HepG2 (cell line): Measurements from ENCODE around the gene IMP3. TPM values are rescaled to one million over a fixed set of nuclear protein-coding genes. Genes with fewer than 3 reads are reported as not detected.

Experiments used
- HCFC1 ChIP-seq: fragments of 150-350 bp; IDR thresholded peaks from 2 replicates; pipeline ENCODE4 v1.6.1; 2014; ENCODE audit warnings: low read depth, low read length
- HNF4A ChIP-seq: sonication (generic); formaldehyde crosslinking; IDR thresholded peaks from 2 replicates; pipeline ENCODE4 v1.4.0; 2020; ENCODE audit warnings: missing genetic modification reagents
- NFE2L2 ChIP-seq: fragments of 150-350 bp; IDR thresholded peaks from 2 replicates; pipeline ENCODE4 v1.6.1; 2014; ENCODE audit warnings: low read length
- RAD51 ChIP-seq: fragments of 450-650 bp; IDR thresholded peaks from 2 replicates; pipeline ENCODE4 v1.6.1; 2016; ENCODE audit warnings: borderline replicate concordance
- TMF1 ChIP-seq: sonication (generic); formaldehyde crosslinking; IDR thresholded peaks from 2 replicates; pipeline ENCODE4 v1.8.1; 2022; ENCODE audit warnings: low read depth, missing genetic modification reagents
- TRIM24 ChIP-seq: sonication (generic); formaldehyde crosslinking; IDR thresholded peaks from 2 replicates; pipeline ENCODE4 v1.8.0; 2022; ENCODE audit warnings: mild to moderate bottlenecking, missing genetic modification reagents
- ZNF382 ChIP-seq: sonication (generic); formaldehyde crosslinking; IDR thresholded peaks from 2 replicates; pipeline ENCODE4 v1.5.0; 2020; ENCODE audit warnings: missing genetic modification reagents, mild to moderate bottlenecking, borderline replicate concordance
- ZNF615 ChIP-seq: sonication (generic); formaldehyde crosslinking; IDR thresholded peaks from 2 replicates; pipeline ENCODE4 v1.5.0; 2020; ENCODE audit warnings: mild to moderate bottlenecking, missing genetic modification reagents, borderline replicate concordance
- ZNF652 ChIP-seq: IDR thresholded peaks from 2 replicates; pipeline ENCODE4 v1.6.1; 2016; ENCODE audit warnings: low read depth, borderline replicate concordance
- ZNF816 ChIP-seq: sonication (generic); formaldehyde crosslinking; IDR thresholded peaks from 2 replicates; pipeline ENCODE4 v1.8.0; 2022; ENCODE audit warnings: missing genetic modification reagents, mild to moderate bottlenecking, borderline replicate concordance
- polyA plus RNA-seq, 8 experiments: library from polyadenylated mRNA; depleted of rRNA in 3 of 8; stranded (reverse) in 7 of 8; unstranded in 1 of 8; fragments of >200 nt; fragmentation: Illumina TruSeq in 4 of 8; extraction: Trizol in 4 of 8; gene quantifications; 2 replicates each; pipeline versions ENCODE4 v1.2.1 to v1.2.3, GENCODE V29; 2011 to 2016; ENCODE audit warnings: low read depth in 4 of 8, missing spikeins in 1 of 8, mixed read lengths in 1 of 8; ENCODE audit not compliant: insufficient read depth in 1 of 8
- total RNA-seq, 5 experiments: library from RNA; depleted of rRNA; stranded (reverse); fragments of >200 nt; fragmentation: Illumina TruSeq; extraction: Trizol; gene quantifications; 2 replicates each; pipeline ENCODE4 v1.2.3, GENCODE V29; 2016; ENCODE audit warnings: low read depth in 1 of 5
- TF ChIP-seq, protein P1 (sequence below): sonication (generic); formaldehyde crosslinking; IDR thresholded peaks from 2 replicates; pipeline ENCODE4 v1.4.0; 2020; ENCODE audit warnings: missing genetic modification reagents
- TF ChIP-seq, protein P2 (sequence below): sonication (generic); formaldehyde crosslinking; IDR thresholded peaks from 2 replicates; pipeline ENCODE4 v1.8.1; 2023; ENCODE audit warnings: missing genetic modification reagents, inconsistent platforms, borderline replicate concordance
- TF ChIP-seq, protein P3 (sequence below): IDR thresholded peaks from 2 replicates; pipeline ENCODE4 v1.6.1; 2016
- TF ChIP-seq, protein P4 (sequence below): sonication (generic); formaldehyde crosslinking; IDR thresholded peaks from 2 replicates; pipeline ENCODE4 v1.4.0; 2020; ENCODE audit warnings: mild to moderate bottlenecking, missing genetic modification reagents
- TF ChIP-seq, protein P5 (sequence below), 2 experiments: IDR thresholded peaks; 2 replicates each; pipeline ENCODE4 v1.6.1; 2011 to 2012; ENCODE audit warnings: low read length in 2 of 2, borderline replicate concordance in 1 of 2, low read depth in 1 of 2, mild to moderate bottlenecking in 1 of 2, moderate library complexity in 1 of 2

Gene IMP3
- total and polyA plus RNA-seq, 2 of the 13 experiments (the other 11 are each of a cell fraction or from before 2014, with no cell fraction given) = 38.3 to 143 TPM

DNA sequence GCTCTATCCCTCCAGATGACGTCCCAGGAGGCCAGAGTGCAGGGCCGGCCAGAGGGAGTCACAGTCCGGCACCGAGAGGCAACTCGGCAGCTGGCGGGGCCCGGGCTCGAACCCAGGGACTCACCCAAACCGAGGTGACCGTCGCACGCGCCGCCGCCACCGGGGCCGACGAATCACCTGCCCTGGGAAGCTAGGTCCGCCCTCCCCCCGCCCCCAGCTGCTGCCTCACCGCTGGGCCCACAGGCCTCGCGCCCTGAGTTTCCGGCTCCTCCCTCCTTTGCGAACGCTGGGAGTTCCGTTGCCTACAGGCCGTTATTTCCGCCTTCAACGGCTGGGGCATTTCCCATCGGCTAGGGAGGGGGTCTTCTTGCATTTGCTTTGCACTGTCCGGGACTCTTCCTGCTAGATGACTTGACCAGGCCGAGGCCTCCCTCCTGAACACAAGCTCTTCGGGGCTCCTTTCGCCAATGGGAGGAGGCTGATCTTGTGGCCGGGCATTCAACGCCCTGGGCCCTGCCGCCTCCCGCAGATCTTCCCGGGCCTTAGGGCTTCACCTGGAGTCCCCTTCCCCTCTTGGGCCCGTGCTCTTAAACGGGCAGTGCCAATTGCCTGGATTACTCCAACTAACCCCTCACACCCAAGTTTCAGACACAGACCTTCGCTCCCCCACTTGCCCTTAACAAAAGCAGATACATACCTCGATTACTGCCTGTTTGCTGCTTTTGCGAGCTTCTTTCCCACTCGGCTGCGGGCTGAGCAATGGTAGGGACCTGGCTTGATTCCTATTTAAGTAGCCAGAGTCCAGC is 14.3 kb downstream of the IMP3 start, which contains the start of gene SNUPN (continued):
- TF ChIP-seq, protein P1, sequence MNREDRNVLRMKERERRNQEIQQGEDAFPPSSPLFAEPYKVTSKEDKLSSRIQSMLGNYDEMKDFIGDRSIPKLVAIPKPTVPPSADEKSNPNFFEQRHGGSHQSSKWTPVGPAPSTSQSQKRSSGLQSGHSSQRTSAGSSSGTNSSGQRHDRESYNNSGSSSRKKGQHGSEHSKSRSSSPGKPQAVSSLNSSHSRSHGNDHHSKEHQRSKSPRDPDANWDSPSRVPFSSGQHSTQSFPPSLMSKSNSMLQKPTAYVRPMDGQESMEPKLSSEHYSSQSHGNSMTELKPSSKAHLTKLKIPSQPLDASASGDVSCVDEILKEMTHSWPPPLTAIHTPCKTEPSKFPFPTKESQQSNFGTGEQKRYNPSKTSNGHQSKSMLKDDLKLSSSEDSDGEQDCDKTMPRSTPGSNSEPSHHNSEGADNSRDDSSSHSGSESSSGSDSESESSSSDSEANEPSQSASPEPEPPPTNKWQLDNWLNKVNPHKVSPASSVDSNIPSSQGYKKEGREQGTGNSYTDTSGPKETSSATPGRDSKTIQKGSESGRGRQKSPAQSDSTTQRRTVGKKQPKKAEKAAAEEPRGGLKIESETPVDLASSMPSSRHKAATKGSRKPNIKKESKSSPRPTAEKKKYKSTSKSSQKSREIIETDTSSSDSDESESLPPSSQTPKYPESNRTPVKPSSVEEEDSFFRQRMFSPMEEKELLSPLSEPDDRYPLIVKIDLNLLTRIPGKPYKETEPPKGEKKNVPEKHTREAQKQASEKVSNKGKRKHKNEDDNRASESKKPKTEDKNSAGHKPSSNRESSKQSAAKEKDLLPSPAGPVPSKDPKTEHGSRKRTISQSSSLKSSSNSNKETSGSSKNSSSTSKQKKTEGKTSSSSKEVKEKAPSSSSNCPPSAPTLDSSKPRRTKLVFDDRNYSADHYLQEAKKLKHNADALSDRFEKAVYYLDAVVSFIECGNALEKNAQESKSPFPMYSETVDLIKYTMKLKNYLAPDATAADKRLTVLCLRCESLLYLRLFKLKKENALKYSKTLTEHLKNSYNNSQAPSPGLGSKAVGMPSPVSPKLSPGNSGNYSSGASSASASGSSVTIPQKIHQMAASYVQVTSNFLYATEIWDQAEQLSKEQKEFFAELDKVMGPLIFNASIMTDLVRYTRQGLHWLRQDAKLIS (CRISPR knock-in tag) = 0 out of 2 replicates have a peak, but pooled peaks have one; percentile 39
- TF ChIP-seq HNF4A (peak; percentile 36), TRIM24 (CRISPR knock-in tag) (no peak), HCFC1 (peak; percentile 30; the same call in 1 of the 2 replicates), ZNF652 (CRISPR knock-in tag) (0 out of 2 replicates have a peak, but pooled peaks have one; percentile 20), ZNF816 (CRISPR knock-in tag) (peak; percentile 94), NFE2L2 (peak; percentile 46; the same call in 1 of the 2 replicates), RAD51 (no peak), ZNF382 (no peak), ZNF615 (no peak; the same call in 1 of the 2 replicates), TMF1 (CRISPR knock-in tag) (0 out of 2 replicates have a peak, but pooled peaks have one; percentile 1)
- TF ChIP-seq, protein P2, sequence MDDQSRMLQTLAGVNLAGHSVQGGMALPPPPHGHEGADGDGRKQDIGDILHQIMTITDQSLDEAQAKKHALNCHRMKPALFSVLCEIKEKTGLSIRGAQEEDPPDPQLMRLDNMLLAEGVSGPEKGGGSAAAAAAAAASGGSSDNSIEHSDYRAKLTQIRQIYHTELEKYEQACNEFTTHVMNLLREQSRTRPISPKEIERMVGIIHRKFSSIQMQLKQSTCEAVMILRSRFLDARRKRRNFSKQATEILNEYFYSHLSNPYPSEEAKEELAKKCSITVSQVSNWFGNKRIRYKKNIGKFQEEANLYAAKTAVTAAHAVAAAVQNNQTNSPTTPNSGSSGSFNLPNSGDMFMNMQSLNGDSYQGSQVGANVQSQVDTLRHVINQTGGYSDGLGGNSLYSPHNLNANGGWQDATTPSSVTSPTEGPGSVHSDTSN (CRISPR knock-in tag) = no peak
- TF ChIP-seq, protein P3, sequence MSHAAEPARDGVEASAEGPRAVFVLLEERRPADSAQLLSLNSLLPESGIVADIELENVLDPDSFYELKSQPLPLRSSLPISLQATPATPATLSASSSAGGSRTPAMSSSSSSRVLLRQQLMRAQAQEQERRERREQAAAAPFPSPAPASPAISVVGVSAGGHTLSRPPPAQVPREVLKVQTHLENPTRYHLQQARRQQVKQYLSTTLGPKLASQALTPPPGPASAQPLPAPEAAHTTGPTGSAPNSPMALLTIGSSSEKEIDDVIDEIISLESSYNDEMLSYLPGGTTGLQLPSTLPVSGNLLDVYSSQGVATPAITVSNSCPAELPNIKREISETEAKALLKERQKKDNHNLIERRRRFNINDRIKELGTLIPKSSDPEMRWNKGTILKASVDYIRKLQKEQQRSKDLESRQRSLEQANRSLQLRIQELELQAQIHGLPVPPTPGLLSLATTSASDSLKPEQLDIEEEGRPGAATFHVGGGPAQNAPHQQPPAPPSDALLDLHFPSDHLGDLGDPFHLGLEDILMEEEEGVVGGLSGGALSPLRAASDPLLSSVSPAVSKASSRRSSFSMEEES = peak; percentile 54
- TF ChIP-seq, protein P4, sequence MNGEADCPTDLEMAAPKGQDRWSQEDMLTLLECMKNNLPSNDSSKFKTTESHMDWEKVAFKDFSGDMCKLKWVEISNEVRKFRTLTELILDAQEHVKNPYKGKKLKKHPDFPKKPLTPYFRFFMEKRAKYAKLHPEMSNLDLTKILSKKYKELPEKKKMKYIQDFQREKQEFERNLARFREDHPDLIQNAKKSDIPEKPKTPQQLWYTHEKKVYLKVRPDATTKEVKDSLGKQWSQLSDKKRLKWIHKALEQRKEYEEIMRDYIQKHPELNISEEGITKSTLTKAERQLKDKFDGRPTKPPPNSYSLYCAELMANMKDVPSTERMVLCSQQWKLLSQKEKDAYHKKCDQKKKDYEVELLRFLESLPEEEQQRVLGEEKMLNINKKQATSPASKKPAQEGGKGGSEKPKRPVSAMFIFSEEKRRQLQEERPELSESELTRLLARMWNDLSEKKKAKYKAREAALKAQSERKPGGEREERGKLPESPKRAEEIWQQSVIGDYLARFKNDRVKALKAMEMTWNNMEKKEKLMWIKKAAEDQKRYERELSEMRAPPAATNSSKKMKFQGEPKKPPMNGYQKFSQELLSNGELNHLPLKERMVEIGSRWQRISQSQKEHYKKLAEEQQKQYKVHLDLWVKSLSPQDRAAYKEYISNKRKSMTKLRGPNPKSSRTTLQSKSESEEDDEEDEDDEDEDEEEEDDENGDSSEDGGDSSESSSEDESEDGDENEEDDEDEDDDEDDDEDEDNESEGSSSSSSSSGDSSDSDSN (CRISPR knock-in tag) = peak; percentile 80
- TF ChIP-seq, protein P5, sequence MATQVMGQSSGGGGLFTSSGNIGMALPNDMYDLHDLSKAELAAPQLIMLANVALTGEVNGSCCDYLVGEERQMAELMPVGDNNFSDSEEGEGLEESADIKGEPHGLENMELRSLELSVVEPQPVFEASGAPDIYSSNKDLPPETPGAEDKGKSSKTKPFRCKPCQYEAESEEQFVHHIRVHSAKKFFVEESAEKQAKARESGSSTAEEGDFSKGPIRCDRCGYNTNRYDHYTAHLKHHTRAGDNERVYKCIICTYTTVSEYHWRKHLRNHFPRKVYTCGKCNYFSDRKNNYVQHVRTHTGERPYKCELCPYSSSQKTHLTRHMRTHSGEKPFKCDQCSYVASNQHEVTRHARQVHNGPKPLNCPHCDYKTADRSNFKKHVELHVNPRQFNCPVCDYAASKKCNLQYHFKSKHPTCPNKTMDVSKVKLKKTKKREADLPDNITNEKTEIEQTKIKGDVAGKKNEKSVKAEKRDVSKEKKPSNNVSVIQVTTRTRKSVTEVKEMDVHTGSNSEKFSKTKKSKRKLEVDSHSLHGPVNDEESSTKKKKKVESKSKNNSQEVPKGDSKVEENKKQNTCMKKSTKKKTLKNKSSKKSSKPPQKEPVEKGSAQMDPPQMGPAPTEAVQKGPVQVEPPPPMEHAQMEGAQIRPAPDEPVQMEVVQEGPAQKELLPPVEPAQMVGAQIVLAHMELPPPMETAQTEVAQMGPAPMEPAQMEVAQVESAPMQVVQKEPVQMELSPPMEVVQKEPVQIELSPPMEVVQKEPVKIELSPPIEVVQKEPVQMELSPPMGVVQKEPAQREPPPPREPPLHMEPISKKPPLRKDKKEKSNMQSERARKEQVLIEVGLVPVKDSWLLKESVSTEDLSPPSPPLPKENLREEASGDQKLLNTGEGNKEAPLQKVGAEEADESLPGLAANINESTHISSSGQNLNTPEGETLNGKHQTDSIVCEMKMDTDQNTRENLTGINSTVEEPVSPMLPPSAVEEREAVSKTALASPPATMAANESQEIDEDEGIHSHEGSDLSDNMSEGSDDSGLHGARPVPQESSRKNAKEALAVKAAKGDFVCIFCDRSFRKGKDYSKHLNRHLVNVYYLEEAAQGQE (IDR thresholded peaks at IDR 0.05; ENCODE audit: borderline replicate concordance in 1 of 2, low read depth in 1 of 2, low read length in 2 of 2) = 0 out of 4 replicates have a peak, but pooled peaks of 1 of the 2 experiments have one; percentile 24
